ENCODE measurements around the gene TOMT. TPM values are rescaled to one million over a fixed set of nuclear protein-coding genes. Genes with fewer than 3 reads are reported as not detected.

The TOMT gene
- total and polyA plus RNA-seq, 2 of the 4 experiments (the other 2 are of a cell fraction): not detected

DNA sequence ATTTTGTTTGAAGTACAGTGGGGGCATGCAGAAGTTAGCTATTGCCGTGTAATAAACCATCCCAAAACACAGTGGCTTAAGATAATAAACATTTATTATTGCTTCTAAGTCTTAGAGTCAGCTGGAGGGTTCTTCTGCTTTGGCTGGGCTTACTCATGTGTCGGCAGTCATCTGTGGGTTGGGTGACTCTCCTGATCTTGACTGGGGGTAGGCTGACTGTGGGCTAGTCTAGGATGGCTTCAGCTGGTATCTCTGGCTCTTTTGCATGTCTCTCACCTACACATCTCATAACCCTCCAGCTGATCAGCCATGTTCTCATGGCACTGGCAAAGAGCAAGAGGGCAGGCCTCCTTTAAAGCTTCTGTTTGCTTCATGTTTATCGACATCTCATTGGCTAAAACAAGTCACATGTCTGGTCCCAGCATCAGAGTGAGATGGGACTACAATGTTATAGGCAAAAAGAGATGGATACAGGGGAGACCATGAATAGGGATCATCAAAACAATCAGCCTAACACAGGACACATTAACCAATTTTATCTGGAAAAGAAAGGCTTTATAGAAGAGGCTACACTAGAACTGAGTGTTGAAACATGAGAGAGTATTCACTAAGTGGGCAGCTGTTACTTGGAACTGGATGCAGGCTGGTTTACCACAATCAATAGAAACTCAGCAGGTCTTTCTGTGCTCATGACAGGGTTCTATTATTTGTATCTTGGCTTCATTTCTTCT is 19.9 kb upstream of the TOMT start:
- H3K9me3 ChIP-seq (ENCODE audit: control insufficient read depth, insufficient read depth, low read length): no peaks in the 10 kb centered on the region
- no peak overlapping the region for H2BK15ac ChIP-seq (ENCODE audit: low read depth, low read length)
- no peak overlapping the region for H3K14ac ChIP-seq (replicated peaks; ENCODE audit: low read depth, low read length)
- H2BK5ac ChIP-seq (ENCODE audit: low read depth, low read length, poor library complexity, severe bottlenecking): no peak overlapping the region
- POLR2A ChIA-PET (ENCODE audit: unreplicated experiment): no interaction called here
- WGBS, 2 experiments (ENCODE audit: extremely low coverage in 2 of 2, insufficient read length in 1 of 2): no CpG with 5 or more reads among the region's 3 CpGs
- no peak overlapping the region for H3K18ac ChIP-seq (ENCODE audit: low read depth, low read length)
- no peaks in the 10 kb centered on the region; the same call in 1 of the 2 replicates for H3K9me1 ChIP-seq (ENCODE audit: insufficient read depth, low read length)
- no peak overlapping the region for H4K8ac ChIP-seq (ENCODE audit: low read depth in 2 of 2, low read length in 2 of 2)
- no peak overlapping the region for H2AFZ ChIP-seq (replicated peaks; ENCODE audit: low read length, poor library complexity)
- dilution Hi-C loops (cut with HindIII; ENCODE audit: low sequenced_read_pairs, unreplicated experiment): no loop called here
- no peaks in the 10 kb centered on the region for H3K27me3 ChIP-seq (ENCODE audit: control insufficient read depth, insufficient read depth, low read length)
- H3K56ac ChIP-seq (ENCODE audit: extremely low read depth, insufficient read depth, low read length): no peak overlapping the region
- H2BK20ac ChIP-seq (ENCODE audit: low read depth, low read length): no peak overlapping the region
- CTCF ChIA-PET: interaction anchor here (0.7 to 3.4 kb wide), 3 partner anchors 61 to 98 kb away, joined by 3 to 12 read pairs (median 7); no protein-coding TSS in a partner anchor
- 0 out of 2 replicates have a peak overlapping the region, but pooled peaks have one; percentile 5 for H3K23ac ChIP-seq (ENCODE audit: low read depth, low read length)
- no peak overlapping the region for H3K4ac ChIP-seq (ENCODE audit: low read depth, low read length)
- no peak overlapping the region for H3K9ac ChIP-seq (ENCODE audit: low read depth, low read length)
- no peak for ATAC-seq (ENCODE audit: low read depth)
- TF ChIP-seq, protein P1, sequence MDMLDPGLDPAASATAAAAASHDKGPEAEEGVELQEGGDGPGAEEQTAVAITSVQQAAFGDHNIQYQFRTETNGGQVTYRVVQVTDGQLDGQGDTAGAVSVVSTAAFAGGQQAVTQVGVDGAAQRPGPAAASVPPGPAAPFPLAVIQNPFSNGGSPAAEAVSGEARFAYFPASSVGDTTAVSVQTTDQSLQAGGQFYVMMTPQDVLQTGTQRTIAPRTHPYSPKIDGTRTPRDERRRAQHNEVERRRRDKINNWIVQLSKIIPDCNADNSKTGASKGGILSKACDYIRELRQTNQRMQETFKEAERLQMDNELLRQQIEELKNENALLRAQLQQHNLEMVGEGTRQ (IDR thresholded peaks at IDR 0.05; ENCODE audit: low read depth, low read length): 0 out of 2 replicates have a peak, but pooled peaks have one; percentile 17
- TF ChIP-seq NFE2L2 (IDR thresholded peaks at IDR 0.05; ENCODE audit: low read depth, low read length): no peak
- H2AK5ac ChIP-seq (ENCODE audit: low read depth, low read length): no peak overlapping the region; the same call in 1 of the 2 replicates
- H3K36me3 ChIP-seq (ENCODE audit: control insufficient read depth, insufficient read depth, low read length): peaks cover 6% of the 10 kb centered on the region
- no peak overlapping the region for H2AK9ac ChIP-seq (replicated peaks; ENCODE audit: low read depth, low read length, poor library complexity)
- H3K4me2 ChIP-seq (ENCODE audit: low read depth, low read length): no peak overlapping the region
- peaks cover 16 to 31% of the 10 kb centered on the region in 2 experiments; a peak in 3 of 4 replicates for H3K79me1 ChIP-seq (ENCODE audit: low read depth in 1 of 2, low read length in 2 of 2)
- H3K27ac ChIP-seq (ENCODE audit: insufficient read depth, low read length): no peak overlapping the region
- H3K4me3 ChIP-seq (ENCODE audit: insufficient read depth, low read depth, low read length): no peak overlapping the region
- no TSS peak for BruUV-seq (replicated peaks)
- in situ Hi-C loops (cut with MboI; ENCODE audit: low sequenced_read_pairs): no loop called here
- no peak for DNase-seq
- H3K4me1 ChIP-seq (ENCODE audit: control insufficient read depth, insufficient read depth, low read length): no peaks in the 10 kb centered on the region
- intact Hi-C loops (cut with micrococcal nuclease): no loop called here
- no peak overlapping the region for H4K91ac ChIP-seq (ENCODE audit: insufficient read depth, low read depth, low read length)
- no peak overlapping the region for H2BK120ac ChIP-seq (ENCODE audit: low read depth, low read length)
- no peaks in the 10 kb centered on the region for H4K20me1 ChIP-seq (ENCODE audit: insufficient read depth, low read length)
- H4K5ac ChIP-seq (ENCODE audit: low read depth, low read length): no peak overlapping the region

All from IMR-90 (cell line).